Measurements from ENCODE around the gene FBLN1. TPM values are rescaled to one million over a fixed set of nuclear protein-coding genes. Genes with fewer than 3 reads are reported as not detected.

Gene FBLN1
- total RNA-seq, 1 experiment from 2014 or later: 23.4 TPM

- peaks cover 0 to 13% of the 10 kb centered on the region in 2 experiments; a peak in 3 of 4 replicates for H3K4me1 ChIP-seq (ENCODE audit: control insufficient read depth in 1 of 2, insufficient read depth in 2 of 2, low read length in 2 of 2)
- H4K20me1 ChIP-seq (ENCODE audit: insufficient read depth): no peaks in the 10 kb centered on the region
- H3K4me2 ChIP-seq (ENCODE audit: low read length): peak overlapping the region; percentile 74
- H3K4me3 ChIP-seq (replicated peaks in 1 of 2; ENCODE audit: low read depth in 1 of 2, low read length in 2 of 2): peak overlapping the region; percentile 42 to 58
- peak overlapping the region; percentile 51 for H3K9ac ChIP-seq (ENCODE audit: low read length)
- DNase-seq (ENCODE audit: low read depth, low spot score) (no peak), ATAC-seq (peak; percentile 22)
- no peaks in the 10 kb centered on the region for H3K9me2 ChIP-seq (ENCODE audit: insufficient read depth)
- intact Hi-C loops (cut with micrococcal nuclease): no loop called here
- no peaks in the 10 kb centered on the region for H3K27me3 ChIP-seq (ENCODE audit: insufficient read depth, low read length)
- BruUV-seq (replicated peaks): no TSS peak
- no peak overlapping the region for H2AFZ ChIP-seq (ENCODE audit: low read depth, low read length, poor library complexity, severe bottlenecking)
- ChIA-PET CTCF (no interaction called here), POLR2A (no interaction called here), RAD21 (ENCODE audit: low non-redundant PET in 1 of 2, low total read pairs in 2 of 2, uncharacterized antibody in 2 of 2, unreplicated experiment in 2 of 2) (no interaction called here)
- H3K27ac ChIP-seq (ENCODE audit: low read depth, low read length): peak overlapping the region; percentile 35; the same call in 1 of the 2 replicates
- TF ChIP-seq ELF1 (IDR thresholded peaks at IDR 0.05; ENCODE audit: borderline replicate concordance, low read depth) (no peak), ATF3 (IDR thresholded peaks at IDR 0.05) (no peak), ZBTB33 (IDR thresholded peaks at IDR 0.05; ENCODE audit: extremely low read depth, insufficient replicate concordance, low read length) (no peak), TCF7L2 (IDR thresholded peaks at IDR 0.05; ENCODE audit: borderline replicate concordance, extremely low read depth, insufficient read depth, insufficient read length) (no peak), CTCF (IDR thresholded peaks at IDR 0.05 in 2 of 3, conservative IDR thresholded peaks at IDR 0.05 in 1 of 3; ENCODE audit: borderline replicate concordance in 1 of 3, insufficient read depth in 1 of 3, low read depth in 2 of 3, low read length in 2 of 3) (no peak), RAD21 (IDR thresholded peaks at IDR 0.05; ENCODE audit: low read depth) (no peak), CEBPB (IDR thresholded peaks at IDR 0.05; ENCODE audit: low read depth) (no peak), POLR2A (IDR thresholded peaks at IDR 0.05; ENCODE audit: borderline replicate concordance, extremely low read depth, insufficient read depth, insufficient read length) (no peak), ZFX (IDR thresholded peaks at IDR 0.05) (no peak)
- no peaks in the 10 kb centered on the region for H3K36me3 ChIP-seq (ENCODE audit: control insufficient read depth in 1 of 2, insufficient read depth in 2 of 2, low read length in 2 of 2)
- no peaks in the 10 kb centered on the region for H3K9me3 ChIP-seq (ENCODE audit: control insufficient read depth in 1 of 2, insufficient read depth in 1 of 2, low read depth in 1 of 2, low read length in 2 of 2)
- H3K79me2 ChIP-seq (ENCODE audit: insufficient read depth, low read length): no peaks in the 10 kb centered on the region
Observed at GRCh38 chr22:45503050-45503815, 550 bp downstream of the FBLN1 start.

Measured in HCT116 (cell line).